Body of pancreas (tissue), 4 donors: ENCODE data around the gene CSF3. TPM values are rescaled to one million over a fixed set of nuclear protein-coding genes. Genes with fewer than 3 reads are reported as not detected.

Experiments used
- ATAC-seq: fragments of 150-250 bp; one replicate; pipeline ENCODE4 v1.9.1; 2016
- DNase-seq, 4 donors: peaks; one replicate each; pipeline ENCODE4 v3.0.0-alpha.2; 2019
- H3K27ac ChIP-seq, 4 donors: fragments of 200-600 bp; sonication (generic); 1 replicate in 3 of 4; 2 replicates in 1 of 4; pipeline versions ENCODE4 v1.5.1 to v1.6.1; 2016 to 2019; ENCODE audit warnings: mild to moderate bottlenecking in 1 of 4, mixed read lengths in 1 of 4, moderate library complexity in 1 of 4
- H3K27me3 ChIP-seq, 2 donors: fragments of 200-600 bp; sonication (generic); one replicate each; pipeline ENCODE4 v1.6.0; 2016; ENCODE audit warnings: mild to moderate bottlenecking in 1 of 2
- H3K36me3 ChIP-seq, 2 donors: fragments of 200-600 bp; sonication (generic); replicated peaks in 1 of 2; 2 replicates each; pipeline ENCODE4 v1.5.1; 2016; ENCODE audit warnings: low read depth in 2 of 2; ENCODE audit not compliant: insufficient read depth in 1 of 2
- H3K4me1 ChIP-seq: fragments of 200-600 bp; sonication (generic); one replicate; pipeline ENCODE4 v1.6.0; 2016
- H3K4me3 ChIP-seq, 2 donors: fragments of 200-600 bp; sonication (generic); 1 replicate in 1 of 2; 2 replicates in 1 of 2; pipeline ENCODE4 v1.5.1; 2016 to 2019
- H3K9me3 ChIP-seq, 3 donors: fragments of 200-600 bp; sonication (generic); 1 replicate in 2 of 3; 2 replicates in 1 of 3; pipeline ENCODE4 v1.5.1; 2016
- POLR2A ChIP-seq, 3 donors: fragments of 450-650 bp; IDR thresholded peaks; one replicate each; pipeline ENCODE4 v1.6.1; 2016; ENCODE audit warnings: antibody characterized with exemption in 3 of 3, mild to moderate bottlenecking in 2 of 3
- WGBS, 2 donors: methylation state at CpG; one replicate each; pipeline ENCODE4 v1.1.5; 2017; 5-methylcytosine and 5-hydroxymethylcytosine counted together
- intact Hi-C: fragments of 100-400 bp; cut with DNase I; formaldehyde crosslinking; loops from one replicate; pipeline ENCODE4 v1.15.1; 2023
- microRNA-seq, 2 donors: library from miRNA; unstranded; fragments of <30 nt; microRNA quantifications; one replicate each; pipeline ENCODE4, GENCODE V29; 2016; ENCODE audit warnings: borderline number of aligned reads in 2 of 2, borderline replicate concordance in 2 of 2
- small RNA-seq: library from RNA; depleted of rRNA; stranded (forward); fragments of <200 nt; gene quantifications from one replicate; pipeline ENCODE3, GENCODE V24; 2016
- total RNA-seq, 2 donors: library from RNA; depleted of rRNA; stranded (reverse); fragments of >200 nt; gene quantifications; one replicate each; pipeline ENCODE4 v1.1.0, GENCODE V29; 2016
- TF ChIP-seq, protein P1 (sequence below), 7 experiments: fragments of 450-650 bp in 4 of 7; fragments of 200-600 bp in 3 of 7; sonication (generic) in 3 of 7; IDR thresholded peaks; one replicate each; pipeline ENCODE4 v1.5.1; 2016 to 2019; ENCODE audit warnings: antibody characterized with exemption in 7 of 7

CSF3 gene
- total RNA-seq, 2 donors from 2014 or later, result 0.78 to 1.6 TPM

GRCh38 chr17:40065769-40066510, 50.7 kb downstream of the CSF3 start:
- no peaks in the 10 kb centered on the region for H3K36me3 ChIP-seq
- no peak for ATAC-seq
- H3K4me3 ChIP-seq, result no peak overlapping the region
- no peak for DNase-seq
- intact Hi-C loops, result no loop called here
- peak overlapping the region; percentile 74 to 98 (median 96) for H3K27ac ChIP-seq
- TF ChIP-seq POLR2A (IDR thresholded peaks at IDR 0.05), result no peak
- TF ChIP-seq, protein P1, sequence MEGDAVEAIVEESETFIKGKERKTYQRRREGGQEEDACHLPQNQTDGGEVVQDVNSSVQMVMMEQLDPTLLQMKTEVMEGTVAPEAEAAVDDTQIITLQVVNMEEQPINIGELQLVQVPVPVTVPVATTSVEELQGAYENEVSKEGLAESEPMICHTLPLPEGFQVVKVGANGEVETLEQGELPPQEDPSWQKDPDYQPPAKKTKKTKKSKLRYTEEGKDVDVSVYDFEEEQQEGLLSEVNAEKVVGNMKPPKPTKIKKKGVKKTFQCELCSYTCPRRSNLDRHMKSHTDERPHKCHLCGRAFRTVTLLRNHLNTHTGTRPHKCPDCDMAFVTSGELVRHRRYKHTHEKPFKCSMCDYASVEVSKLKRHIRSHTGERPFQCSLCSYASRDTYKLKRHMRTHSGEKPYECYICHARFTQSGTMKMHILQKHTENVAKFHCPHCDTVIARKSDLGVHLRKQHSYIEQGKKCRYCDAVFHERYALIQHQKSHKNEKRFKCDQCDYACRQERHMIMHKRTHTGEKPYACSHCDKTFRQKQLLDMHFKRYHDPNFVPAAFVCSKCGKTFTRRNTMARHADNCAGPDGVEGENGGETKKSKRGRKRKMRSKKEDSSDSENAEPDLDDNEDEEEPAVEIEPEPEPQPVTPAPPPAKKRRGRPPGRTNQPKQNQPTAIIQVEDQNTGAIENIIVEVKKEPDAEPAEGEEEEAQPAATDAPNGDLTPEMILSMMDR (IDR thresholded peaks at IDR 0.05), result no peak
- 72 to 80% methylated on average over 5 to 11 of the region's 11 CpGs for WGBS, 2 donors
- H3K4me1 ChIP-seq, result peaks cover 72% of the 10 kb centered on the region
- no peaks in the 10 kb centered on the region for H3K9me3 ChIP-seq
- no peaks in the 10 kb centered on the region for H3K27me3 ChIP-seq

Small RNA genes within 50 kb of the gene (microRNA-seq; reads per million reads assigned to microRNA genes)
- gene MIR6884, result 0 reads per million in 2 donors

Small RNA genes within 50 kb of the gene (small RNA-seq; reads per million reads assigned to genes)
- gene SNORD124, result 1,760 reads per million, percentile 99 among the genes with 10 or more reads in this experiment

Other genes starting within 250 kb of the CSF3 start
- under 1 TPM; 0.78 to 0.99 TPM for gene IKZF3, start 151.1 kb upstream of the CSF3 start, total RNA-seq
- not detected for gene ZPBP2, start 147.2 kb upstream of the CSF3 start, total RNA-seq
- 10 to 100 TPM; 16.3 to 18.5 TPM for gene GSDMB, start 96.8 kb upstream of the CSF3 start, total RNA-seq
- 10 to 100 TPM; 65.6 to 91.0 TPM for gene ORMDL3, start 87.8 kb upstream of the CSF3 start, total RNA-seq
- gene LRRC3C, start 87.7 kb upstream of the CSF3 start, total RNA-seq, result not detected
- gene GSDMA, start 52.4 kb upstream of the CSF3 start, total RNA-seq, result 1 to 10 TPM in 1 of 2 donors, not detected in 1; 3.4 TPM
- gene PSMD3, start 34.6 kb upstream of the CSF3 start, total RNA-seq, result 10 to 100 TPM; 39.6 to 40.2 TPM
- gene MED24, start 39.0 kb downstream of the CSF3 start, total RNA-seq, result 10 to 100 TPM; 34.9 to 38.7 TPM
- 10 to 100 TPM; 37.9 to 61.6 TPM for gene THRA, start 47.5 kb downstream of the CSF3 start, total RNA-seq
- gene NR1D1, start 85.1 kb downstream of the CSF3 start, total RNA-seq, result 1 to 10 TPM; 2.3 to 5.9 TPM
- gene MSL1, start 106.5 kb downstream of the CSF3 start, total RNA-seq, result 100 to 1,000 TPM in 1 of 2 donors, 10 to 100 TPM in 1; 75.5 to 157 TPM
- 10 to 100 TPM; 51.7 to 59.4 TPM for gene CASC3, start 125.1 kb downstream of the CSF3 start, total RNA-seq
- gene RAPGEFL1, start 162.0 kb downstream of the CSF3 start, total RNA-seq, result 1 to 10 TPM; 7.0 to 7.3 TPM
- gene WIPF2, start 203.9 kb downstream of the CSF3 start, total RNA-seq, result 1 to 10 TPM; 4.9 to 7.5 TPM